MM.1S (cell line): ENCODE measurements around the gene PYM1.
"Not testable (repeated sequence)": the region's sequence is repeated elsewhere in the genome, so short reads cannot be mapped to it uniquely, and the experiment has no call there.

Experiments used
- CTCF ChIP-seq: fragments of 300-600 bp; sonication (generic); IDR thresholded peaks from 2 replicates; pipeline ENCODE4 v1.5.1; 2016; ENCODE audit warnings: antibody characterized with exemption, low read length, mixed read lengths
- EZH2 ChIP-seq: fragments of 300-600 bp; sonication (generic); optimal IDR thresholded peaks from 2 replicates; pipeline ENCODE3; 2017; ENCODE audit warnings: low read depth, mild to moderate bottlenecking, antibody characterized with exemption, low read length, mixed read lengths
- EZH2phosphoT487 ChIP-seq: fragments of 300-600 bp; sonication (generic); IDR thresholded peaks from 2 replicates; pipeline ENCODE4 v1.6.1; 2018; ENCODE audit warnings: antibody characterized with exemption, low read length

GRCh38 chr12:55862931-55863330 is 64.8 kb downstream of the PYM1 start:
- not testable (repeated sequence) for TF ChIP-seq CTCF, EZH2phosphoT487, EZH2
